Omental fat pad (tissue), 4 donors: ENCODE measurements around the gene SHB. TPM values are rescaled to one million over a fixed set of nuclear protein-coding genes. Genes with fewer than 3 reads are reported as not detected.

Experiments
- ATAC-seq: fragments of 150-250 bp; one replicate; pipeline ENCODE4 v1.9.1; 2016; ENCODE audit warnings: mild to moderate bottlenecking, moderate library complexity; ENCODE audit not compliant: low FRiP score
- DNase-seq: peaks from one replicate; pipeline ENCODE4 v3.0.0-alpha.2; 2019; ENCODE audit warnings: low spot score
- CTCF ChIP-seq, 3 donors: fragments of 450-650 bp; IDR thresholded peaks; one replicate each; pipeline ENCODE4 v1.5.1; 2016 to 2017; ENCODE audit warnings: antibody characterized with exemption in 3 of 3, mild to moderate bottlenecking in 3 of 3, moderate library complexity in 2 of 3
- small RNA-seq: library from RNA; depleted of rRNA; stranded (forward); fragments of <200 nt; gene quantifications from one replicate; pipeline ENCODE3, GENCODE V24; 2016
- total RNA-seq, 4 donors: library from RNA; depleted of rRNA; stranded (reverse); fragments of >200 nt; gene quantifications; one replicate each; pipeline ENCODE4 v1.1.0, GENCODE V29; 2016

The SHB gene
- total RNA-seq, 4 donors from 2014 or later, result 10.4 to 61.6 (median 20.7) TPM

- ATAC-seq, result no peak
- TF ChIP-seq CTCF (IDR thresholded peaks at IDR 0.05), result no peak
- DNase-seq, result no peak
Measured at GRCh38 chr9:37870081-37870798, 198.8 kb downstream of the SHB start.

Small RNA genes within 50 kb of the gene (small RNA-seq; reads per million reads assigned to genes)
- not detected for gene RNU7-124P

Other genes starting within 250 kb of the SHB start
- 10 to 100 TPM; 34.5 to 59.1 (median 52.0) TPM for gene SLC25A51, start 165.1 kb downstream of the SHB start, total RNA-seq